Panc1 (cell line): ENCODE data around the gene EHD2. TPM values are rescaled to one million over a fixed set of nuclear protein-coding genes. Genes with fewer than 3 reads are reported as not detected.

Experiments
- ATAC-seq: fragments of 200-7000 bp; cut with Tn5 transposase; 2 replicates; pipeline ENCODE4 v1.9.1; 2020; ENCODE audit warnings: mild to moderate bottlenecking, moderate library complexity
- BruUV-seq: library from RNA; stranded (reverse); fragments of 400-500 nt; replicated peaks from 2 replicates; lab custom pipeline; 2021; lab: Mats Ljungman, UMichigan
- CTCF ChIA-PET: fragments of 300-600 bp; sonication (Branson Sonifier 250); formaldehyde crosslinking; loops from one replicate; lab custom pipeline; 2022; ENCODE audit warnings: antibody characterized with exemption; lab: Charles Lee
- POLR2A ChIA-PET: fragments of 300-600 bp; sonication (Branson Sonifier 250); formaldehyde crosslinking; loops from one replicate; lab custom pipeline; 2022; ENCODE audit warnings: antibody characterized with exemption; lab: Charles Lee
- DNase-seq: peaks from one replicate; pipeline ENCODE4 v3.0.0-alpha.2; 2010; ENCODE audit warnings: low read depth, low spot score
- H3K27ac ChIP-seq: 2 replicates; pipeline ENCODE4 v1.5.1; 2011; ENCODE audit warnings: mild to moderate bottlenecking, low read length, inconsistent platforms
- H3K27me3 ChIP-seq: fragments of 200-500 bp; sonication (Bioruptor generic); 2 replicates; pipeline ENCODE4 v1.6.0; 2014; ENCODE audit warnings: low read length, inconsistent platforms; ENCODE audit not compliant: control insufficient read depth, insufficient read depth
- H3K36me3 ChIP-seq: fragments of 200-500 bp; sonication (Bioruptor generic); 2 replicates; pipeline ENCODE4 v1.5.1; 2014; ENCODE audit warnings: inconsistent platforms, mild to moderate bottlenecking, low read length, moderate library complexity; ENCODE audit not compliant: control insufficient read depth, insufficient read depth
- H3K4me1 ChIP-seq: 2 replicates; pipeline ENCODE4 v1.5.1; 2011; ENCODE audit warnings: inconsistent platforms, mild to moderate bottlenecking, low read length, moderate library complexity; ENCODE audit not compliant: control insufficient read depth, insufficient read depth
- H3K4me3 ChIP-seq, 2 experiments: 2 replicates each; pipeline ENCODE4 v1.5.1; 2011 to 2012; ENCODE audit warnings: low read depth in 2 of 2, low read length in 2 of 2, mild to moderate bottlenecking in 2 of 2, inconsistent platforms in 1 of 2, moderate library complexity in 1 of 2
- H3K9me3 ChIP-seq: fragments of 200-500 bp; sonication (Bioruptor generic); 2 replicates; pipeline ENCODE4 v1.5.1; 2014; ENCODE audit warnings: low read depth, mild to moderate bottlenecking, inconsistent platforms, low read length, moderate library complexity; ENCODE audit not compliant: control insufficient read depth, insufficient read depth
- CTCF ChIP-seq: fragments of 450-650 bp; IDR thresholded peaks from 2 replicates; pipeline ENCODE4 v1.5.1; 2017; ENCODE audit warnings: mild to moderate bottlenecking
- POLR2AphosphoS5 ChIP-seq: IDR thresholded peaks from 2 replicates; pipeline ENCODE4 v1.6.1; 2012; ENCODE audit warnings: mild to moderate bottlenecking, low read depth, low read length, moderate library complexity
- REST ChIP-seq, 2 experiments: IDR thresholded peaks; 2 replicates each; pipeline ENCODE4 v1.6.1; 2011 to 2012; ENCODE audit warnings: low read depth in 2 of 2, control low read depth in 1 of 2, low read length in 1 of 2, mild to moderate bottlenecking in 1 of 2, moderate library complexity in 1 of 2; ENCODE audit not compliant: insufficient read depth in 1 of 2
- SIN3A ChIP-seq: IDR thresholded peaks from 2 replicates; pipeline ENCODE4 v1.6.1; 2012; ENCODE audit warnings: low read depth, mild to moderate bottlenecking, low read length, moderate library complexity, borderline replicate concordance; ENCODE audit not compliant: insufficient read depth
- TCF7L2 ChIP-seq: IDR thresholded peaks from 2 replicates; pipeline ENCODE4 v1.6.1; 2011; ENCODE audit warnings: mild to moderate bottlenecking, low read depth, low read length, inconsistent platforms
- in situ Hi-C: cut with HindIII; loops from 2 replicates; pipeline ENCODE4 v1.10.0; 2016; ENCODE audit warnings: low sequenced_read_pairs, low pct_unique_long_range_greater_than_20kb
- intact Hi-C: fragments of 100-400 bp; cut with micrococcal nuclease; formaldehyde crosslinking; loops from one replicate; pipeline ENCODE4 v1.10.0; 2022; ENCODE audit not compliant: unreplicated experiment
- total RNA-seq: library from RNA; stranded (reverse); gene quantifications from one replicate; pipeline ENCODE4 v1.2.1, GENCODE V29; 2021; ENCODE audit not compliant: unreplicated experiment

The EHD2 gene
- total RNA-seq, 1 experiment from 2014 or later, result 41.8 TPM

GRCh38 chr19:47741544-47742140 lies 28.4 kb downstream of the EHD2 start:
- peaks cover 3% of the 10 kb centered on the region; the same call in 1 of the 2 replicates for H3K36me3 ChIP-seq
- peaks cover 6% of the 10 kb centered on the region for H3K4me1 ChIP-seq
- ChIA-PET POLR2A (no interaction called here), CTCF (interaction anchor here (2.3 kb wide), 1 partner anchor 29 kb away, joined by 7 read pairs; the partner anchor contains the start of gene EHD2)
- H3K27ac ChIP-seq, result no peak overlapping the region
- H3K9me3 ChIP-seq, result no peaks in the 10 kb centered on the region
- H3K4me3 ChIP-seq, result no peak overlapping the region
- DNase-seq (no peak), ATAC-seq (no peak)
- TF ChIP-seq SIN3A, result no peak
- BruUV-seq, result no TSS peak
- H3K27me3 ChIP-seq, result no peaks in the 10 kb centered on the region
- intact Hi-C loops (no loop called here), in situ Hi-C loops (no loop called here)

- TF ChIP-seq SIN3A (no peak), CTCF (no peak), REST (IDR thresholded peaks at IDR 0.05; ENCODE audit: insufficient read depth in 1 of 2, low read depth in 2 of 2, low read length in 1 of 2) (no peak), POLR2AphosphoS5 (no peak), TCF7L2 (no peak)
- H3K36me3 ChIP-seq, result peaks cover 3% of the 10 kb centered on the region; the same call in 1 of the 2 replicates
- ChIA-PET POLR2A (no interaction called here), CTCF (interaction anchor here (2.3 kb wide), 1 partner anchor 30 kb away, joined by 7 read pairs; the partner anchor contains the start of gene EHD2)
- H3K4me1 ChIP-seq, result peaks cover 6% of the 10 kb centered on the region
- H3K27ac ChIP-seq, result peak overlapping the region; percentile 80
- H3K9me3 ChIP-seq, result no peaks in the 10 kb centered on the region
- no peak for ATAC-seq
- BruUV-seq, result TSS peak; percentile 44
- intact Hi-C loops, result no loop called here
- in situ Hi-C loops, result no loop called here
- DNase-seq, result no peak
- H3K4me3 ChIP-seq, result peak overlapping the region in 1 of 2 experiments; percentile 41; a peak in 1 of 4 replicates
- no peaks in the 10 kb centered on the region for H3K27me3 ChIP-seq
Measured at GRCh38 chr19:47742634-47743033, 29.4 kb downstream of the EHD2 start.
